Measurements from ENCODE around the gene IL4R. TPM values are rescaled to one million over a fixed set of nuclear protein-coding genes. Genes with fewer than 3 reads are reported as not detected.

IL4R gene
- total and polyA plus RNA-seq, 4 donors, result 15.5 to 61.9 (median 29.9) TPM

- 92% methylated on average over 7 of the region's 7 CpGs for WGBS
- peaks cover 0 to 4% (median 0%) of the 10 kb centered on the region in 4 donors for H3K9me3 ChIP-seq (ENCODE audit: control insufficient read depth in 4 of 4, low read length in 3 of 4)
- no peak overlapping the region for H3K9ac ChIP-seq (ENCODE audit: low read depth in 1 of 2, low read length in 2 of 2)
- no peak overlapping the region for H3K27ac ChIP-seq (ENCODE audit: low read depth in 1 of 2, low read length in 2 of 2)
- TF ChIP-seq SP1 (IDR thresholded peaks at IDR 0.05) (no peak), NR2F2 (IDR thresholded peaks at IDR 0.05) (no peak), FOXA2 (IDR thresholded peaks at IDR 0.05) (no peak), HNF4A (conservative IDR thresholded peaks at IDR 0.05) (no peak), CTCF (IDR thresholded peaks at IDR 0.05; ENCODE audit: low read depth, low read length, missing input control) (no peak), ATF3 (IDR thresholded peaks at IDR 0.05) (no peak), YY1 (IDR thresholded peaks at IDR 0.05) (no peak), ZBTB33 (IDR thresholded peaks at IDR 0.05) (no peak), EGR1 (IDR thresholded peaks at IDR 0.05; ENCODE audit: low read depth in 2 of 2) (no peak), HNF4G (IDR thresholded peaks at IDR 0.05) (no peak), MAX (IDR thresholded peaks at IDR 0.05) (no peak), TAF1 (conservative IDR thresholded peaks at IDR 0.05) (no peak), GABPA (IDR thresholded peaks at IDR 0.05 in 1 of 2, conservative IDR thresholded peaks at IDR 0.05 in 1 of 2) (no peak)
- no peaks in the 10 kb centered on the region for H3K36me3 ChIP-seq (ENCODE audit: control insufficient read depth in 4 of 4, insufficient read depth in 3 of 4, low read depth in 1 of 4, low read length in 3 of 4)
- no peak for DNase-seq (ENCODE audit: low spot score)
- H3K27me3 ChIP-seq (ENCODE audit: control insufficient read depth in 4 of 4, insufficient read depth in 4 of 4, low read length in 3 of 4), result no peaks in the 10 kb centered on the region
- no peak overlapping the region for H3K4me3 ChIP-seq (ENCODE audit: low read depth in 1 of 3, low read length in 3 of 3)
- H3K4me1 ChIP-seq (ENCODE audit: control insufficient read depth in 4 of 4, insufficient read depth in 4 of 4, low read length in 3 of 4), result no peaks in the 10 kb centered on the region
Measured at GRCh38 chr16:27385398-27385797, 71.6 kb downstream of the IL4R start.

- 73% methylated on average over 4 of the region's 4 CpGs for WGBS
- Histone ChIP-seq H3K27me3 (ENCODE audit: control insufficient read depth in 4 of 4, insufficient read depth in 4 of 4, low read length in 3 of 4) (no peaks in the 10 kb centered on the region), H3K36me3 (ENCODE audit: control insufficient read depth in 4 of 4, insufficient read depth in 3 of 4, low read depth in 1 of 4, low read length in 3 of 4) (no peaks in the 10 kb centered on the region), H3K27ac (ENCODE audit: low read depth in 1 of 2, low read length in 2 of 2) (no peak overlapping the region), H3K4me1 (ENCODE audit: control insufficient read depth in 4 of 4, insufficient read depth in 4 of 4, low read length in 3 of 4) (no peaks in the 10 kb centered on the region), H3K9ac (ENCODE audit: low read depth in 1 of 2, low read length in 2 of 2) (no peak overlapping the region), H3K4me3 (ENCODE audit: low read depth in 1 of 3, low read length in 3 of 3) (no peak overlapping the region), H3K9me3 (ENCODE audit: control insufficient read depth in 4 of 4, low read length in 3 of 4) (peaks cover 0 to 4% (median 0%) of the 10 kb centered on the region in 4 donors)
- TF ChIP-seq RXRA (IDR thresholded peaks at IDR 0.05) (no peak), TAF1 (conservative IDR thresholded peaks at IDR 0.05) (no peak), CTCF (IDR thresholded peaks at IDR 0.05; ENCODE audit: low read depth, low read length, missing input control) (no peak), RAD21 (IDR thresholded peaks at IDR 0.05) (no peak), JUND (IDR thresholded peaks at IDR 0.05) (no peak), REST (IDR thresholded peaks at IDR 0.05) (no peak), EGR1 (IDR thresholded peaks at IDR 0.05; ENCODE audit: low read depth in 2 of 2) (no peak)
- no peak for DNase-seq (ENCODE audit: low spot score)
Measured at GRCh38 chr16:27386674-27387073, 72.9 kb downstream of the IL4R start.
